HG02642 (cell line): ENCODE results near the gene CNKSR2.

ENCODE experiments used
- ATAC-seq: cut with Tn5 transposase; IDR thresholded peaks from one replicate; pipeline ENCODE4 v1.9.1; 2021; ENCODE audit warnings: mild to moderate bottlenecking; ENCODE audit not compliant: unreplicated experiment, poor library complexity

Gene CNKSR2

GRCh38 chrX:21661316-21661715, 287.1 kb downstream of the CNKSR2 start:
- no peak for ATAC-seq

GRCh38 chrX:21662761-21663160, 288.5 kb downstream of the CNKSR2 start:
- ATAC-seq = no peak

- ATAC-seq = no peak
Observed at GRCh38 chrX:21666252-21666651, 292.0 kb downstream of the CNKSR2 start.

GRCh38 chrX:21666679-21667078, 292.5 kb downstream of the CNKSR2 start:
- ATAC-seq = no peak

- ATAC-seq = no peak
Observed at GRCh38 chrX:21674430-21675186, 300.4 kb downstream of the CNKSR2 start.

GRCh38 chrX:21675931-21676330, 301.7 kb downstream of the CNKSR2 start:
- ATAC-seq = no peak

- ATAC-seq = no peak
Observed at GRCh38 chrX:21678048-21678612, 303.9 kb downstream of the CNKSR2 start.

GRCh38 chrX:21683941-21684340, 309.7 kb downstream of the CNKSR2 start:
- no peak for ATAC-seq

GRCh38 chrX:21691512-21692018, 317.3 kb downstream of the CNKSR2 start:
- no peak for ATAC-seq

GRCh38 chrX:21698272-21698671, 324.1 kb downstream of the CNKSR2 start:
- no peak for ATAC-seq

- ATAC-seq = no peak
Observed at GRCh38 chrX:21699136-21699535, 324.9 kb downstream of the CNKSR2 start.

- no peak for ATAC-seq
Observed at GRCh38 chrX:21700275-21700674, 326.1 kb downstream of the CNKSR2 start.

GRCh38 chrX:21700967-21701366, 326.7 kb downstream of the CNKSR2 start:
- no peak for ATAC-seq

GRCh38 chrX:21702725-21703124, 328.5 kb downstream of the CNKSR2 start:
- no peak for ATAC-seq
